Liver (tissue), 9 donors: ENCODE measurements around the gene PPOX. TPM values are rescaled to one million over a fixed set of nuclear protein-coding genes. Genes with fewer than 3 reads are reported as not detected.

Experiments
- DNase-seq: peaks from one replicate; pipeline ENCODE4 v3.0.0-alpha.2; 2017; ENCODE audit warnings: low spot score
- H3K27ac ChIP-seq, 2 donors: one replicate each; pipeline ENCODE4 v1.7.0; 2013; ENCODE audit warnings: inconsistent platforms in 2 of 2, low read length in 2 of 2, control low read depth in 1 of 2, low read depth in 1 of 2, mild to moderate bottlenecking in 1 of 2
- H3K27me3 ChIP-seq, 4 donors: one replicate each; pipeline versions ENCODE4 v1.6.1 to v1.7.0; 2013; ENCODE audit warnings: low read length in 3 of 4, inconsistent platforms in 1 of 4, mild to moderate bottlenecking in 1 of 4, moderate library complexity in 1 of 4; ENCODE audit not compliant: control insufficient read depth in 4 of 4, insufficient read depth in 4 of 4
- H3K36me3 ChIP-seq, 4 donors: one replicate each; pipeline versions ENCODE4 v1.6.1 to v1.7.0; 2013; ENCODE audit warnings: low read length in 3 of 4, mild to moderate bottlenecking in 3 of 4, low read depth in 1 of 4, moderate library complexity in 1 of 4; ENCODE audit not compliant: control insufficient read depth in 4 of 4, insufficient read depth in 3 of 4
- H3K4me1 ChIP-seq, 4 donors: one replicate each; pipeline versions ENCODE4 v1.6.1 to v1.7.0; 2013; ENCODE audit warnings: low read length in 3 of 4, mild to moderate bottlenecking in 3 of 4, moderate library complexity in 1 of 4; ENCODE audit not compliant: control insufficient read depth in 4 of 4, insufficient read depth in 4 of 4
- H3K4me3 ChIP-seq, 3 donors: one replicate each; pipeline versions ENCODE4 v1.6.1 to v1.7.0; 2013; ENCODE audit warnings: low read length in 3 of 3, control low read depth in 1 of 3, low read depth in 1 of 3, mild to moderate bottlenecking in 1 of 3
- H3K9ac ChIP-seq, 2 donors: one replicate each; pipeline ENCODE4 v1.7.0; 2013; ENCODE audit warnings: low read length in 2 of 2, mild to moderate bottlenecking in 2 of 2, moderate library complexity in 2 of 2, control low read depth in 1 of 2, low read depth in 1 of 2
- H3K9me3 ChIP-seq, 4 donors: one replicate each; pipeline versions ENCODE4 v1.6.1 to v1.7.0; 2013; ENCODE audit warnings: low read length in 3 of 4; ENCODE audit not compliant: control insufficient read depth in 4 of 4
- EGR1 ChIP-seq, 2 donors: IDR thresholded peaks; 2 replicates each; pipeline ENCODE4 v1.6.1; 2016 to 2018; ENCODE audit warnings: antibody characterized with exemption in 2 of 2, low read depth in 2 of 2
- FOXA1 ChIP-seq: IDR thresholded peaks from 2 replicates; pipeline ENCODE4 v1.6.1; 2016; ENCODE audit warnings: antibody characterized with exemption
- FOXA2 ChIP-seq: IDR thresholded peaks from 2 replicates; pipeline ENCODE4 v1.6.1; 2016; ENCODE audit warnings: antibody characterized with exemption
- GABPA ChIP-seq, 2 donors: IDR thresholded peaks in 1 of 2; conservative IDR thresholded peaks in 1 of 2; 2 replicates each; pipeline ENCODE4 v1.6.1; 2016; ENCODE audit warnings: antibody characterized with exemption in 2 of 2, mild to moderate bottlenecking in 1 of 2, moderate library complexity in 1 of 2
- HNF4A ChIP-seq, 2 donors: conservative IDR thresholded peaks; 2 replicates each; pipeline ENCODE4 v1.6.1; 2016; ENCODE audit warnings: antibody characterized with exemption in 2 of 2, mild to moderate bottlenecking in 2 of 2
- HNF4G ChIP-seq: IDR thresholded peaks from 2 replicates; pipeline ENCODE4 v1.6.1; 2016; ENCODE audit warnings: antibody characterized with exemption
- JUND ChIP-seq, 2 donors: IDR thresholded peaks; 2 replicates each; pipeline ENCODE4 v1.6.1; 2016; ENCODE audit warnings: antibody characterized with exemption in 2 of 2
- NR2F2 ChIP-seq: IDR thresholded peaks from 2 replicates; pipeline ENCODE4 v1.6.1; 2016; ENCODE audit warnings: antibody characterized with exemption
- RAD21 ChIP-seq, 2 donors: IDR thresholded peaks; 2 replicates each; pipeline ENCODE4 v1.6.1; 2016; ENCODE audit warnings: antibody characterized with exemption in 2 of 2, mild to moderate bottlenecking in 2 of 2
- RXRA ChIP-seq, 2 donors: IDR thresholded peaks; 2 replicates each; pipeline ENCODE4 v1.6.1; 2017 to 2018; ENCODE audit warnings: antibody characterized with exemption in 2 of 2, mild to moderate bottlenecking in 1 of 2
- SP1 ChIP-seq: IDR thresholded peaks from 2 replicates; pipeline ENCODE4 v1.6.1; 2018; ENCODE audit warnings: antibody characterized with exemption, mild to moderate bottlenecking
- TAF1 ChIP-seq: conservative IDR thresholded peaks from 2 replicates; pipeline ENCODE4 v1.6.1; 2016; ENCODE audit warnings: antibody characterized with exemption, mild to moderate bottlenecking
- YY1 ChIP-seq: IDR thresholded peaks from 2 replicates; pipeline ENCODE4 v1.6.1; 2016; ENCODE audit warnings: antibody characterized with exemption, mild to moderate bottlenecking
- WGBS: extraction: QIAGEN DNeasy Blood & Tissue Kit; methylation state at CpG from one replicate; pipeline ENCODE4 v1.1.7; 2013; 5-methylcytosine and 5-hydroxymethylcytosine counted together
- polyA plus RNA-seq, 2 donors: library from polyadenylated mRNA; stranded (reverse) in 1 of 2; unstranded in 1 of 2; fragments of 200-250 nt in 1 of 2; fragments of >200 nt in 1 of 2; fragmentation: Nextera tagmentation in 1 of 2; extraction: Ambion mirVana in 1 of 2; gene quantifications; one replicate each; pipeline versions ENCODE4 v1.2.1 to v1.2.3, GENCODE V29; 2013 to 2015
- total RNA-seq, 2 donors: library from RNA; depleted of rRNA; stranded (reverse); fragments of >200 nt; gene quantifications; one replicate each; pipeline ENCODE4 v1.2.3, GENCODE V29; 2014
- TF ChIP-seq, protein P1 (sequence below): IDR thresholded peaks from 2 replicates; pipeline ENCODE4 v1.6.1; 2016; ENCODE audit warnings: antibody characterized with exemption
- TF ChIP-seq, protein P2 (sequence below): fragments of 150-350 bp; IDR thresholded peaks from 2 replicates; pipeline ENCODE4 v1.5.1; 2017; ENCODE audit warnings: improper control_type of control experiment, low read depth, low read length; ENCODE audit not compliant: missing input control
- TF ChIP-seq, protein P3 (sequence below): IDR thresholded peaks from 2 replicates; pipeline ENCODE4 v1.6.1; 2016; ENCODE audit warnings: antibody characterized with exemption
- TF ChIP-seq, protein P4 (sequence below): IDR thresholded peaks from 2 replicates; pipeline ENCODE4 v1.6.1; 2016; ENCODE audit warnings: antibody characterized with exemption, mild to moderate bottlenecking
- TF ChIP-seq, protein P5 (sequence below): IDR thresholded peaks from 2 replicates; pipeline ENCODE4 v1.6.1; 2016; ENCODE audit warnings: antibody characterized with exemption
- donor health status: healthy.
- donor health status: healthy.
- donor health status: healthy.
- donor health status: healthy.
- donor health status: healthy.

Gene PPOX
- total and polyA plus RNA-seq, 4 donors: 6.2 to 106 (median 7.9) TPM

DNA sequence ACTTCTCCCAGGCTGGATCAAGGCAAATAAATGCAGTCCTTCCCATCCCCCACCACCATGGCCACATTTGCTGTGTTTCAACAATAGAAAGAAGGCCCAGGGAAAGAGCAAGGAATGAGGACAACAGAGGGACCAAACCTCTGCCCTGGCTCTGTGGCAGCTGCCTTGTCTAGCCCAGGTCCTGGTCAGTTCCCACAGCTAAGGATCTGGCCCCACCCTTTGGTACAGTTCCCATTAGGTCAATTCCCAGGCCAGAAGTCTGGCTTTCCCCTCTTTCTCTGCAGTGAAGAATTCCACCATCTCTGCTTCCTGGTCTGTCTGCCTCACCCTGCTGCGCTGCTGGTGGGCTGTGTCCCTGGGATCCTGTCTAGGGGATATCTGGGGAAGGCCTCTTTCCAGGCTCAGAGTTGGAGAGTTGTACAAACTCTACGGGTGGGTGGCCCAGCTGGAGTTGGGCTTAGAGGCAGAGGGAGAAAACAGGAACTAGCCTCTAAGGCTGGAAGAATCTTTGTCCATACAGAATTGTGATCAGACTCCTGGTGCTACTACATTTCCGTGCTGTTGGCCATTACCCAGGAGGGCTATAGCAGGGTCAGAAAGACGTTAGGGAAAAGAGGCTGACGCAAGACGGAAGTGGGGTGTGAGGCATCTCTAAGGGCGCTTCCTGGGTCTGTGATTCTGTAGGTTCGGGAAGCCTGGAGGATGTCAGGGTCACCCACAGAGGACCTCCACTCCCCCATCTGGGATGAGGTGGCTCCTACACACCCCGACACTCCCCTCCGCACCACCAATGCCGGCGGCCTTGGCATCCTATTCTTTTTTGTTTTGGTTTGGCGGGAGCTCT is 35.0 kb downstream of the PPOX start:
- peak in 1 of 2 donors; percentile 22 for TF ChIP-seq EGR1 (IDR thresholded peaks at IDR 0.05; ENCODE audit: low read depth in 2 of 2)
- peak in 1 of 2 donors; percentile 7 for TF ChIP-seq RXRA (IDR thresholded peaks at IDR 0.05)
- no peak for TF ChIP-seq FOXA1
- TF ChIP-seq GABPA (IDR thresholded peaks at IDR 0.05 in 1 of 2, conservative IDR thresholded peaks at IDR 0.05 in 1 of 2): no peak
- TF ChIP-seq NR2F2: peak; percentile 81
- Histone ChIP-seq H3K27me3 (no peaks in the 10 kb centered on the region), H3K9ac (peak overlapping the region; percentile 71 to 95), H3K36me3 (peaks cover 0 to 19% (median 5%) of the 10 kb centered on the region in 4 donors), H3K4me3 (peak overlapping the region in 1 of 3 donors; percentile 64), H3K4me1 (peaks cover 8 to 24% (median 18%) of the 10 kb centered on the region in 4 donors), H3K27ac (peak overlapping the region; percentile 83 to 95), H3K9me3 (no peaks in the 10 kb centered on the region)
- DNase-seq: no peak
- 70% methylated on average over 13 of the region's 13 CpGs for WGBS

DNA sequence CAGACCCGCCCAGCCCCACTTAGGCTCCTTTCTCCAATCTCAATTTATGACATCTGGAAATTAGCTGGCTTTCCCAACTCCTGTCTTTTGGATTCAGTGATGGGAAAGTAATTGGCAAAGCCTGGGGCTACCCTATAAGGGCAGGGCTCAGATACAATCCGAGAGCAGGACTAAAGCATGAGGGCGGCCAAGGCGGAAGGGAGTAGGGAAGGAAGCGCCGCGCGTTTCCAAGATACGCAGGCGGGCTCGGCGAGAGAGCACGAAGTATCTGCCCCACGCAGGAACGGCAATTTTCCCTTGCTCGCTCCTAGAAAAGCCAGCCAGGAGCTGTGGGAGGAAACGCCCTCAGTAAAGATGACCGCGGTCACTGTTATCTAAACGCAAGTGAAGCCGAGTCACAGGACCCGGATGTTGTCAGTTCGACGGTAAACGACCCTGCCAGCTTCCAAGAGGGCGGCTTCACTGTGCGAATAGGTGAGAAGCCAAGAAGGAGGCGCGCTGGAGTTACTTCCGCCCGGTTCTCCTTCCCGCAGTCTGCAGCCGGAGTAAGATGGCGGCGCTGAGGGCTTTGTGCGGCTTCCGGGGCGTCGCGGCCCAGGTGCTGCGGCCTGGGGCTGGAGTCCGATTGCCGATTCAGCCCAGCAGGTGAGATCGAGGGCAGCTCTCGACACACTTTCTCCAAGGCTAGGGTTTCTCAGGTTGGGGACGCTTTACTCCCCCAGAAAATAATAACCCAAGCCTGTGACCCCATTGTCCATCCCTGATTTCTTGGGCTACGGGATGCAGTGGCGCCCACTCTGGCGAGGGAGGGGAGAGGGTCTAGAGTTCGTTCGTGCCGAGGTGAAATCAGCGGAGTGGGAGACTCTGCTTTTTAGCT is 35.8 kb downstream of the PPOX start, which contains the start of gene NDUFS2:
TSS of gene NDUFS2 (plus strand) at position 532 of the 877 bp plus-strand sequence. CDS start at position 551, 19 bp downstream.
- peak; percentile 93 for DNase-seq
- Histone ChIP-seq H3K9me3 (no peaks in the 10 kb centered on the region), H3K9ac (peak within 1 kb of the TSS; percentile 85 to 95), H3K27me3 (no peaks in the 10 kb centered on the region), H3K36me3 (peaks cover 0 to 27% (median 13%) of the 10 kb centered on the region in 4 donors), H3K27ac (peak within 1 kb of the TSS; percentile 83 to 95), H3K4me3 (peak within 1 kb of the TSS; percentile 64 to 96 (median 79)), H3K4me1 (peaks cover 8 to 24% (median 18%) of the 10 kb centered on the region in 4 donors)
- TF ChIP-seq FOXA2 (peak; percentile 29), TAF1 (peak; percentile 86), RAD21 (IDR thresholded peaks at IDR 0.05) (peak in 1 of 2 donors; percentile 43), NR2F2 (peak; percentile 51), GABPA (IDR thresholded peaks at IDR 0.05 in 1 of 2, conservative IDR thresholded peaks at IDR 0.05 in 1 of 2) (peak; percentile 75 to 93), JUND (IDR thresholded peaks at IDR 0.05) (peak in 1 of 2 donors; percentile 27), EGR1 (IDR thresholded peaks at IDR 0.05; ENCODE audit: low read depth in 2 of 2) (no peak), HNF4G (no peak), YY1 (peak; percentile 100), HNF4A (conservative IDR thresholded peaks at IDR 0.05) (peak in 1 of 2 donors; percentile 33), SP1 (peak; percentile 65), FOXA1 (peak; percentile 6), RXRA (IDR thresholded peaks at IDR 0.05) (peak; percentile 60 to 70)
- TF ChIP-seq, protein P1, sequence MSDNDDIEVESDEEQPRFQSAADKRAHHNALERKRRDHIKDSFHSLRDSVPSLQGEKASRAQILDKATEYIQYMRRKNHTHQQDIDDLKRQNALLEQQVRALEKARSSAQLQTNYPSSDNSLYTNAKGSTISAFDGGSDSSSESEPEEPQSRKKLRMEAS: no peak
- TF ChIP-seq, protein P2, sequence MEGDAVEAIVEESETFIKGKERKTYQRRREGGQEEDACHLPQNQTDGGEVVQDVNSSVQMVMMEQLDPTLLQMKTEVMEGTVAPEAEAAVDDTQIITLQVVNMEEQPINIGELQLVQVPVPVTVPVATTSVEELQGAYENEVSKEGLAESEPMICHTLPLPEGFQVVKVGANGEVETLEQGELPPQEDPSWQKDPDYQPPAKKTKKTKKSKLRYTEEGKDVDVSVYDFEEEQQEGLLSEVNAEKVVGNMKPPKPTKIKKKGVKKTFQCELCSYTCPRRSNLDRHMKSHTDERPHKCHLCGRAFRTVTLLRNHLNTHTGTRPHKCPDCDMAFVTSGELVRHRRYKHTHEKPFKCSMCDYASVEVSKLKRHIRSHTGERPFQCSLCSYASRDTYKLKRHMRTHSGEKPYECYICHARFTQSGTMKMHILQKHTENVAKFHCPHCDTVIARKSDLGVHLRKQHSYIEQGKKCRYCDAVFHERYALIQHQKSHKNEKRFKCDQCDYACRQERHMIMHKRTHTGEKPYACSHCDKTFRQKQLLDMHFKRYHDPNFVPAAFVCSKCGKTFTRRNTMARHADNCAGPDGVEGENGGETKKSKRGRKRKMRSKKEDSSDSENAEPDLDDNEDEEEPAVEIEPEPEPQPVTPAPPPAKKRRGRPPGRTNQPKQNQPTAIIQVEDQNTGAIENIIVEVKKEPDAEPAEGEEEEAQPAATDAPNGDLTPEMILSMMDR: no peak
- TF ChIP-seq, protein P3, sequence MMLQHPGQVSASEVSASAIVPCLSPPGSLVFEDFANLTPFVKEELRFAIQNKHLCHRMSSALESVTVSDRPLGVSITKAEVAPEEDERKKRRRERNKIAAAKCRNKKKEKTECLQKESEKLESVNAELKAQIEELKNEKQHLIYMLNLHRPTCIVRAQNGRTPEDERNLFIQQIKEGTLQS: peak; percentile 7
- TF ChIP-seq, protein P4, sequence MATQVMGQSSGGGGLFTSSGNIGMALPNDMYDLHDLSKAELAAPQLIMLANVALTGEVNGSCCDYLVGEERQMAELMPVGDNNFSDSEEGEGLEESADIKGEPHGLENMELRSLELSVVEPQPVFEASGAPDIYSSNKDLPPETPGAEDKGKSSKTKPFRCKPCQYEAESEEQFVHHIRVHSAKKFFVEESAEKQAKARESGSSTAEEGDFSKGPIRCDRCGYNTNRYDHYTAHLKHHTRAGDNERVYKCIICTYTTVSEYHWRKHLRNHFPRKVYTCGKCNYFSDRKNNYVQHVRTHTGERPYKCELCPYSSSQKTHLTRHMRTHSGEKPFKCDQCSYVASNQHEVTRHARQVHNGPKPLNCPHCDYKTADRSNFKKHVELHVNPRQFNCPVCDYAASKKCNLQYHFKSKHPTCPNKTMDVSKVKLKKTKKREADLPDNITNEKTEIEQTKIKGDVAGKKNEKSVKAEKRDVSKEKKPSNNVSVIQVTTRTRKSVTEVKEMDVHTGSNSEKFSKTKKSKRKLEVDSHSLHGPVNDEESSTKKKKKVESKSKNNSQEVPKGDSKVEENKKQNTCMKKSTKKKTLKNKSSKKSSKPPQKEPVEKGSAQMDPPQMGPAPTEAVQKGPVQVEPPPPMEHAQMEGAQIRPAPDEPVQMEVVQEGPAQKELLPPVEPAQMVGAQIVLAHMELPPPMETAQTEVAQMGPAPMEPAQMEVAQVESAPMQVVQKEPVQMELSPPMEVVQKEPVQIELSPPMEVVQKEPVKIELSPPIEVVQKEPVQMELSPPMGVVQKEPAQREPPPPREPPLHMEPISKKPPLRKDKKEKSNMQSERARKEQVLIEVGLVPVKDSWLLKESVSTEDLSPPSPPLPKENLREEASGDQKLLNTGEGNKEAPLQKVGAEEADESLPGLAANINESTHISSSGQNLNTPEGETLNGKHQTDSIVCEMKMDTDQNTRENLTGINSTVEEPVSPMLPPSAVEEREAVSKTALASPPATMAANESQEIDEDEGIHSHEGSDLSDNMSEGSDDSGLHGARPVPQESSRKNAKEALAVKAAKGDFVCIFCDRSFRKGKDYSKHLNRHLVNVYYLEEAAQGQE: peak; percentile 84
- TF ChIP-seq, protein P5, sequence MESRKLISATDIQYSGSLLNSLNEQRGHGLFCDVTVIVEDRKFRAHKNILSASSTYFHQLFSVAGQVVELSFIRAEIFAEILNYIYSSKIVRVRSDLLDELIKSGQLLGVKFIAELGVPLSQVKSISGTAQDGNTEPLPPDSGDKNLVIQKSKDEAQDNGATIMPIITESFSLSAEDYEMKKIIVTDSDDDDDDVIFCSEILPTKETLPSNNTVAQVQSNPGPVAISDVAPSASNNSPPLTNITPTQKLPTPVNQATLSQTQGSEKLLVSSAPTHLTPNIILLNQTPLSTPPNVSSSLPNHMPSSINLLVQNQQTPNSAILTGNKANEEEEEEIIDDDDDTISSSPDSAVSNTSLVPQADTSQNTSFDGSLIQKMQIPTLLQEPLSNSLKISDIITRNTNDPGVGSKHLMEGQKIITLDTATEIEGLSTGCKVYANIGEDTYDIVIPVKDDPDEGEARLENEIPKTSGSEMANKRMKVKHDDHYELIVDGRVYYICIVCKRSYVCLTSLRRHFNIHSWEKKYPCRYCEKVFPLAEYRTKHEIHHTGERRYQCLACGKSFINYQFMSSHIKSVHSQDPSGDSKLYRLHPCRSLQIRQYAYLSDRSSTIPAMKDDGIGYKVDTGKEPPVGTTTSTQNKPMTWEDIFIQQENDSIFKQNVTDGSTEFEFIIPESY: peak; percentile 45
- WGBS: 3% methylated on average over 53 of the region's 53 CpGs
